Measurements from ENCODE around the gene MRGPRX1. TPM values are rescaled to one million over a fixed set of nuclear protein-coding genes. Genes with fewer than 3 reads are reported as not detected.

MRGPRX1 gene
- polyA plus RNA-seq, 1 donor, result not detected

Other genes starting within 250 kb of the MRGPRX1 start
- 3.8 TPM for gene TMEM86A, start 240.6 kb downstream of the MRGPRX1 start, polyA plus RNA-seq (ENCODE audit: insufficient read length)
- gene IGSF22, start 213.2 kb downstream of the MRGPRX1 start, polyA plus RNA-seq (ENCODE audit: insufficient read length), result 11.8 TPM
- gene PTPN5, start 147.6 kb downstream of the MRGPRX1 start, polyA plus RNA-seq (ENCODE audit: insufficient read length), result 0.20 TPM
- gene MRGPRX2, start 121.3 kb upstream of the MRGPRX1 start, polyA plus RNA-seq (ENCODE audit: insufficient read length), result not detected
- gene ZDHHC13, start 177.8 kb upstream of the MRGPRX1 start, polyA plus RNA-seq (ENCODE audit: insufficient read length), result 6.3 TPM

Measured in forelimb muscle (tissue), 1 donor.